ENCODE data around the gene BCO1.

The BCO1 gene

DNA sequence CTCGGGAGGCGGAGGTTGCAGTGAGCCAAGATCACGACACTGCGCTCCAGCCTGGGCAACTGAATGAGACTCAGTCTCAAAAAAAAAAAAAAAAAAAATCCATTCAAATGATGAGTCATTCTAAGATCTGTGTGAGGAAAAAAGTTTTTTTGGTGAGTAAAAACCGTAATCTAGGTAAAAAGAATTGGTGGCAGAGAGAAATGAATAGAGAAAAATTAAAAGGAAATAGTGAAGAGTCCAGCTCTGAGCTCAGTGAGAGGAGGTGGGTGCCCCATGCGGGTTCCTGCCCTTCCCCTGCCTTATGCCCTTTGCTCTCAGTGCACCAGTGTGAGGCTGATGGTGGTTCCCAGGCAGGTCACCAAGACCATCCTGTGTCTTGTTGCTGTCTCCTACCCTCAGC is 97.2 kb downstream of the BCO1 start:
- Histone ChIP-seq H3K4me3 (ENCODE audit: low read depth, low read length, poor library complexity, severe bottlenecking) (no peak overlapping the region), H3K9ac (ENCODE audit: low read length) (no peak overlapping the region), H2AFZ (ENCODE audit: low read length) (no peak overlapping the region), H4K20me1 (ENCODE audit: insufficient read depth, low read length) (no peaks in the 10 kb centered on the region), H3K9me2 (ENCODE audit: low read depth, low read length) (no peaks in the 10 kb centered on the region), H3K4me1 (ENCODE audit: insufficient read depth, low read length, severe bottlenecking) (no peaks in the 10 kb centered on the region), H3K27me3 (ENCODE audit: insufficient read depth, low read length) (no peaks in the 10 kb centered on the region), H3F3A (ENCODE audit: insufficient read depth, low read length) (no peaks in the 10 kb centered on the region), H3K27ac (ENCODE audit: low read depth, low read length, poor library complexity, severe bottlenecking) (no peak overlapping the region), H3K36me3 (ENCODE audit: insufficient read depth, low read length) (no peaks in the 10 kb centered on the region), H3K9me3 (ENCODE audit: low read length) (no peaks in the 10 kb centered on the region), H3K79me2 (ENCODE audit: insufficient read depth, low read length) (no peaks in the 10 kb centered on the region), H3K4me2 (ENCODE audit: low read length) (no peak overlapping the region)
- TF ChIP-seq EZH2 (IDR thresholded peaks at IDR 0.05; ENCODE audit: borderline replicate concordance, low read length): no peak

DNA sequence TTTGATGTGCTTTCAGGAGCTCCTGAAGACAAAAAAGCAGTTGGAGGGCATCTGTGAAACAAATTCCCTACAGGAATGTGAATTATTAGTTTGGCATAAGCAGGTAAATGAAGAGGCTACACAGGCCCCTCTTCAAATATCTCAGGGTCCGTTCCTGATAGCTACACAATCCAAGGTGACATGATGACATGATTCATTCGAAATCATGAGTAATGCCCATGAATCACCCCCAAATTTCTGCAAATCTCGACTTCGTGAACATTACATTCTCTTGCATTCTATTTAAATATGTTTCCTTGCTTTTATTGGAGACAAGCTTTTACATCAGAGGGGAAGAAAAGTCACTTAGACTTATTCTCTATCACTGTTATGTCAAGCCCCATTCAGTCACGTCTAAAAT is 98.6 kb downstream of the BCO1 start:
- TF ChIP-seq, protein P1, sequence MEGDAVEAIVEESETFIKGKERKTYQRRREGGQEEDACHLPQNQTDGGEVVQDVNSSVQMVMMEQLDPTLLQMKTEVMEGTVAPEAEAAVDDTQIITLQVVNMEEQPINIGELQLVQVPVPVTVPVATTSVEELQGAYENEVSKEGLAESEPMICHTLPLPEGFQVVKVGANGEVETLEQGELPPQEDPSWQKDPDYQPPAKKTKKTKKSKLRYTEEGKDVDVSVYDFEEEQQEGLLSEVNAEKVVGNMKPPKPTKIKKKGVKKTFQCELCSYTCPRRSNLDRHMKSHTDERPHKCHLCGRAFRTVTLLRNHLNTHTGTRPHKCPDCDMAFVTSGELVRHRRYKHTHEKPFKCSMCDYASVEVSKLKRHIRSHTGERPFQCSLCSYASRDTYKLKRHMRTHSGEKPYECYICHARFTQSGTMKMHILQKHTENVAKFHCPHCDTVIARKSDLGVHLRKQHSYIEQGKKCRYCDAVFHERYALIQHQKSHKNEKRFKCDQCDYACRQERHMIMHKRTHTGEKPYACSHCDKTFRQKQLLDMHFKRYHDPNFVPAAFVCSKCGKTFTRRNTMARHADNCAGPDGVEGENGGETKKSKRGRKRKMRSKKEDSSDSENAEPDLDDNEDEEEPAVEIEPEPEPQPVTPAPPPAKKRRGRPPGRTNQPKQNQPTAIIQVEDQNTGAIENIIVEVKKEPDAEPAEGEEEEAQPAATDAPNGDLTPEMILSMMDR (IDR thresholded peaks at IDR 0.05; ENCODE audit: low read length): no peak
- no peak for TF ChIP-seq EZH2 (IDR thresholded peaks at IDR 0.05; ENCODE audit: borderline replicate concordance, low read length)
- no peaks in the 10 kb centered on the region for H3K4me1 ChIP-seq (ENCODE audit: insufficient read depth, low read length, severe bottlenecking)
- no peaks in the 10 kb centered on the region for H4K20me1 ChIP-seq (ENCODE audit: insufficient read depth, low read length)
- no peak overlapping the region for H3K27ac ChIP-seq (ENCODE audit: low read depth, low read length, poor library complexity, severe bottlenecking)
- H3K36me3 ChIP-seq (ENCODE audit: insufficient read depth, low read length): no peaks in the 10 kb centered on the region
- H2AFZ ChIP-seq (ENCODE audit: low read length): no peak overlapping the region
- no peaks in the 10 kb centered on the region for H3F3A ChIP-seq (ENCODE audit: insufficient read depth, low read length)
- H3K9me2 ChIP-seq (ENCODE audit: low read depth, low read length): no peaks in the 10 kb centered on the region
- no peaks in the 10 kb centered on the region for H3K27me3 ChIP-seq (ENCODE audit: insufficient read depth, low read length)
- no peaks in the 10 kb centered on the region for H3K79me2 ChIP-seq (ENCODE audit: insufficient read depth, low read length)
- H3K9ac ChIP-seq (ENCODE audit: low read length): no peak overlapping the region
- H3K4me3 ChIP-seq (ENCODE audit: low read depth, low read length, poor library complexity, severe bottlenecking): no peak overlapping the region
- H3K4me2 ChIP-seq (ENCODE audit: low read length): no peak overlapping the region
- H3K9me3 ChIP-seq (ENCODE audit: low read length): no peaks in the 10 kb centered on the region
